Breast epithelium (tissue), 3 donors: ENCODE results near the gene RNF187.

Source experiments
- CTCF ChIP-seq, 3 donors: fragments of 450-650 bp; IDR thresholded peaks; one replicate each; pipeline ENCODE4 v1.5.1; 2016 to 2017; ENCODE audit warnings: antibody characterized with exemption in 3 of 3, mild to moderate bottlenecking in 3 of 3, moderate library complexity in 3 of 3
- POLR2AphosphoS5 ChIP-seq, 3 donors: sonication (generic); formaldehyde crosslinking; IDR thresholded peaks; one replicate each; pipeline ENCODE4 v1.6.1; 2017; ENCODE audit warnings: antibody characterized with exemption in 3 of 3

- TF ChIP-seq CTCF (IDR thresholded peaks at IDR 0.05) (peak in 1 of 3 donors; percentile 9), POLR2AphosphoS5 (IDR thresholded peaks at IDR 0.05) (no peak)
Measured at GRCh38 chr1:228487336-228488124, at the start of gene RNF187.
